Ramos (cell line): Measurements from ENCODE around the gene MRPL18.
"Not testable (repeated sequence)": the region's sequence is repeated elsewhere in the genome, so short reads cannot be mapped to it uniquely, and the experiment has no call there.

Experiments
- in situ Hi-C: fragments of 300-500 bp; cut with MboI; formaldehyde crosslinking; loops from one replicate; pipeline ENCODE4 v1.14.3; 2022; ENCODE audit warnings: low sequenced_read_pairs; ENCODE audit not compliant: unreplicated experiment

The MRPL18 gene

DNA sequence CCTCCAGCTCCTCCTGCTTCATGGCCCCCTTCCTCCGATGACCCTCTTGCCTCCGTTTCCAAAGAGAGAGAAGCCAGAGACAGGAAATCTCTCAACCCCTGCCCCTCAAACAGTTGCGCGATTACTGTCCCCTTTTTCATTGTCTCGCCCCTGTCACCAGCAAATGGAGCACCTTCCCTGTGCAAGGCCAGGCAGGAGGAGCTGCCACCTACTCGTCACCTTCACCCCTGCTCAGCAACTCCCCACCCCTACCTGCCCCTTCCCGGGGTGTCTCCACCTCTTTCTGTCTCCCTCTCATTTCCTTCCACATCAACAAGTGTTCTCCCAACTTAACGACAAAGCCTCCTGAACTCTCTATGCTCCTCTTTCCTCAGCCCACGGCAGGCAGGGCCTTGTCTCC, 23.5 kb downstream of the MRPL18 start:
- in situ Hi-C loops, result no loop called here

GRCh38 chr6:159815410-159815809, 25.1 kb downstream of the MRPL18 start:
- in situ Hi-C loops, result no loop called here

DNA sequence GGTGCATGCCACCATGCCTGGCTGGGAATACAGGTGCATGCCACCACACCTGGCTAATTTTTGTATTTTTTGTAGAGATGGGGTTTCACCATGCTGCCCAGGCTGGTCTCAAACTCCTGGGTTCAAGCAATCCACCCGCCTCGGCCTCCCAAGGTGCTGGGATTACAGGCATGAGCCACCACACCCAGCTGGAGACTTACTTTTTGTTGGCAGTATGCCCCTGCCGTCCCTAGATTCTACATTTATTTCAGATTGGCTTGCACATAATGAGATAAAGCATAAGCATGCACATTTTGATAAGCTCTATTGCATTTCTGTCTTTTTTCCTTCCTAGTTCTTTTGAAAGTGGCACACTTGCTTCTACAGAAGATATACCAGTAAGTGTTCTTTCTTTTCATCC, 26.5 kb downstream of the MRPL18 start:
- in situ Hi-C loops, result not testable (repeated sequence)

DNA sequence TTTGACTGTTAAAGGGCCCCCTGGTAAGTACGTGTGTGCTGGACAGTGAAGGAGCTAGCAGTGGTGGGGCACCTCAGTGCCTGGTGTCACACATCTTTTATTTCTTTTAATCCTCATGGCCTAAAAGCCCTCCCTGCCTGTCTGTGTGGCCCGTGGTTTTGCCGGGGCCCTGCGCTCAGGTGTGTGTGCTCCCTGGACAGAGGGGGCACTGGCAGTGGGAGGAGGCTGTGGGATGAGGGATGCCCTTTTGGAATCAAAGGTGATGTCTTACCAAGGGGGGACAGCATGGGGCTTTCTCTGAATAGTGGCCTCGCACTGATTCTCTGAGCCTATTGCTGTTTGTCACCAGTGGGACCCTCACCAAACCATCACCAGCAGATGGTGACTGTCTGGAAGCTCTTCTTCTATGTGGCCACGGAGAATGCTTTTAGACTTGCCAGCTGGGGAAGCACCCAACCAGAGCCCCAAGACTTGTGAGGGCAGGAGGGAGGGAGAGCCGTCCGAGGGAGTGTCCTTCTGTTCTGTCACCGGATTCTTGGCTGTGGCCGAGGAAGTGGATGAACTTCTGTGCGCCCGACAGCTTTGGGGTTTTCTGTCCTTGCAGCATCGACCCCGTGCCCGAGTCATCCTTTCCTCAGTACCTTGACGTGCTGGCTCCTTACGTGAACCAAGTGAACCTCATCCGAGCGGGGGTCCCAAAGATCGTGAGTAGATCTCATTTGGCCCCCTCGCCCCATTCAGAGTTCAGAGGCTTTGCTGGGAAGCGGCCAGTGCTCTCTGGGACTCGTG, 27.9 kb downstream of the MRPL18 start:
- in situ Hi-C loops, result no loop called here

- in situ Hi-C loops, result no loop called here
Measured at GRCh38 chr6:159819098-159819497, 28.8 kb downstream of the MRPL18 start.

GRCh38 chr6:159819932-159820640, 29.8 kb downstream of the MRPL18 start:
- in situ Hi-C loops, result no loop called here

GRCh38 chr6:159821122-159821521, 30.9 kb downstream of the MRPL18 start:
- in situ Hi-C loops, result no loop called here

- in situ Hi-C loops, result no loop called here
Measured at GRCh38 chr6:159821726-159822125, 31.5 kb downstream of the MRPL18 start.

GRCh38 chr6:159823953-159824352, 33.7 kb downstream of the MRPL18 start:
- in situ Hi-C loops, result no loop called here

- in situ Hi-C loops, result not testable (repeated sequence)
Measured at GRCh38 chr6:159824690-159825089, 34.4 kb downstream of the MRPL18 start.

- in situ Hi-C loops, result no loop called here
Measured at GRCh38 chr6:159826004-159826403, 35.7 kb downstream of the MRPL18 start.

DNA sequence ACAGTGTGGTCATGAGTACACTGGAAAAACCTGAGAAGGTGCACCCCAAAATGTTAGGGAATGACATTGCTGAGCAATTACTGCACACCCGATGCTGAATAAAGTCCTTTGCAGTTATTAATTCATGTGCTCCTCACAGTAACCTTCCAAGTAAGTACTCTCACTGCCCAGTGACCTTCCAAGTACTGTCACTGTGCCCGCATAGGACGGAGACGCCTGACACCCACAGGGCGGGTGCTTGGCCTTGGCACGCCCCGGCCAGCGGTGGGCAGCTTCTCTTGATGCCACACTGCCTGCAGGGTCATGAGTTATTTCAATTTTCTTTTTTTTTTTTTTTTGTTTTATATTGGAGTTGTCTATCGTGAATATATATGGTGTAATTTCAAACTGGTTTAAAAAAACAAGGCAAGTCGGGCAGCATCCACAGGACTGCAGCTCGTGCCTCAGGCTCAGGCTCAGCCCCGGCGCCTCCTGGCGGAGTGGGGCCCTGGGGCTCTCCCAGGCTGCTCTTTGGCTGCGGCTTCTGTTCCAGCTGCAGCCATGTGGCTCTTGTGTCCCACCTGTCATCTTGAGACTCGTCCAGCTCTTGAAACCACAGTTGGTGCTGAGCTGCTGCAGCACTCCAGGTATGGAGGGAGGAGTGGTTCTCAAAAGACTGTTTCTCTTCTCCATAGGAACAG, 36.8 kb downstream of the MRPL18 start:
- in situ Hi-C loops, result no loop called here

GRCh38 chr6:159828074-159828473, 37.8 kb downstream of the MRPL18 start:
- in situ Hi-C loops, result no loop called here

GRCh38 chr6:159829526-159829925, 39.3 kb downstream of the MRPL18 start:
- in situ Hi-C loops, result no loop called here

DNA sequence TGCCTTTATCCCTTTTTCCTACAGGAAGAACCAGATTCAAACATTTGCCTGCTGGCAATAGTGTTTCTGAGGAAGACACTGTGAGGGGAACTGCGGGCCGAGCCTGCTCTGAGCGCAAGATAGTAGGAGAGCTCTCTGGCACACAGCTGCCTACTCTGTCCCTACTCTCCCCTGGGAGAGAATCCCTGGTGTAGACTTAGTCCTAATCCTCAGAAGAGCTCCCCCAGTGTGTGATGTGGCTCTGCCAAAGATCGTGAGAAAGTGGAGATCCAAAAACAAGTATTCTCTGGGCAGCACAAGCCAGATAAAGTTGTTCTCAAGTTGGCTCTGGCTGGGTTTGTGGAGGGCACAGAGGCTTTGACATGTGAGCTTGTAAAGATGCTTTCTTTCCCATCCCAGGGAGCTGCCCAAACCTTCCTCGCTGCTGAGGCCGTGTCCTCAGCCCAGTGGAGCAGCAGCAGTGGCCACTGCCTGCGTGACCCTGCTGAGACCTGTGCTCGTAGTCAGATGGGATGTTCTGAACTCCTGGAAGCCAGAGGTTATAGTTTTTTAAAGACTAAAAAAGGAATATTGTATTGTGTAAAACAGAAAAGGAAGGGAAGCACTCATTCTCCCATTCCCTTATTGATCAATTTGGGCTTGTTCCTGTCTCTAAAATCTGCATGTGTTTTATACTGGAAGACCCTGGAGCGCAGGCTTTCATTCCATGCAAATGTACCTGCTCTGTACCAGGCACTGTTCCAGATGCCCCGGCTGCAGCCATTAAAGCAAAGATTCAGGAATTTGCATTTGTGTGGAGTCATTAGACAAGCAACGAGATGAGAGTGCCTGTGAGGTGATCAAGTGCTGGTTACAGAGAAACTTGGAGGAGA, 40.5 kb downstream of the MRPL18 start:
- in situ Hi-C loops, result no loop called here

GRCh38 chr6:159831373-159831679, 41.1 kb downstream of the MRPL18 start:
- in situ Hi-C loops, result no loop called here

DNA sequence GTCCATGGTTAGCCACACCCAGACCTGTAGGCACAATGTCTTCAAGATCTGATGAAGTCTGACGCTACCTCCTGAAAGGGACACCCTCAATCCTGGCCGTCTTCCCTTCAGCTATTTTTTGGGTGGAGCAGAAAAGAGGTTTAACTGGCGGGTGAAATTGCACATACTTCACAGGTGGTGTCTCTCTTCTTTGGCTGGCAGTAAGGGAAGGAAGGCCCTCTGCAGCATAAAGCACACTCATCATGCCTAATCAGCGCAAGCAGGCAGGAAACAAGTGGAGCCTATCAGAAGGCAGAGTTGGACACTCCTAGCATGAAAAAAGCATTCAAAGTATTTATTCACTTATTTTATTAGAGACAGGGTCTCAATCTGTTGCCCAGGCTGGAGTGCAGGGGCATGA, 42.7 kb downstream of the MRPL18 start:
- in situ Hi-C loops, result no loop called here

DNA sequence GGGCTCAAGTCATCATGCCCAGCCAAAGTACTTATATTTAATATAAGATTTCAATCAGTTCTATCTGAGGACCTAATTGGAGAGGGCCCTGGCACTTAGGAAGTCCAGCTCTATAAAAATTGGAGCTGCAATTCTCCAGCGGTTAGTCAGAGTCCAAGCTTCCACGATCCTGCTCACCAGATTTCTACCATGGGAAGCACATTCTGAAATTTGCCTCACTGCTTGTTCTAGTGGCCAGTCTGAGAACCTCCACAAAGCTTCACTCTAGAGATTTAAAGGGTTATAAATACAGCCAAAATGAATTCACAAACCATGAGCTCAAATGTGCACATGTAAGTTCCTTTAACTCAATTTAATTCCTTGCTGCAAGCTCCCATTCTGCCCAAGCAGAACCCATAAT, 43.3 kb downstream of the MRPL18 start:
- in situ Hi-C loops, result no loop called here

DNA sequence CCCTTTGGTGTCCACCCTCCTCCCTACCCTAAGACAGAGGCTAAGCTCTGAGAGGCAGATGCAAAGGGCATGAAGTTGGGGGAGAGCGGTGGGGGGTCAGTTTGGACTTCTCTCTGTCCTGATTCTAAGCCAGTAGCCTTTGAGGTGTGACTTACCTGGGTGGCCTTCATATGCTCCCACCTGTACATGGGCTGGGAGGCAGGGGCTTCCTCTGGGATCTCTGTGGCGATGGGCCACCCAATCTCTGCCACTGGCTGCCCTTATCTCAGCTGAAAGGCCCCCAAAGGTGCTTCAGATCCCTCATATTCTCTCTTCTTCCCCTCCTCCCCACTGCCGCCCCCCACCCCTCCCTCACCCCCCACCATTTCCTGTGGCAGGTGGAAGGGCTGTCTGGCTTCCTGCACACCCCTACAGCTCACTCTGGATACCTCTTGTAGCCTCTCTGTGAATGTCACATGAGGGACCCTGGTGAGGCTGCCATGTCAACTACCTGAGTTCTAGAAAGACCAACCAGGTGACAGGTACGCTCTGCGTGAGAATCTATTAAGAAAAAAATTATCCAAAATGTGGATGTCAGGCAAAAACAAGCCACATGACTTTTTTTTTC, 43.8 kb downstream of the MRPL18 start:
- in situ Hi-C loops, result no loop called here
